Stomach (tissue), 9 donors: Measurements from ENCODE around the gene FBXO41. TPM values are rescaled to one million over a fixed set of nuclear protein-coding genes. Genes with fewer than 3 reads are reported as not detected.

Experiments
- DNase-seq, 2 donors: peaks; one replicate each; pipeline versions ENCODE4 v3.0.0 to v3.0.0-alpha.2; 2013 to 2019
- H3K27ac ChIP-seq, 5 donors: fragments of 200-600 bp in 4 of 5; sonication (generic) in 4 of 5; one replicate each; pipeline ENCODE4 v1.5.1; 2013 to 2019; ENCODE audit warnings: mild to moderate bottlenecking in 1 of 5, moderate library complexity in 1 of 5
- H3K27me3 ChIP-seq, 3 donors: fragments of 200-600 bp; sonication (generic); one replicate each; pipeline ENCODE4 v1.5.1; 2017 to 2019; ENCODE audit warnings: mixed run types in 1 of 3
- H3K36me3 ChIP-seq, 4 donors: fragments of 200-600 bp; sonication (generic); 1 replicate in 3 of 4; 2 replicates in 1 of 4; pipeline ENCODE4 v1.5.1; 2016 to 2019
- H3K4me1 ChIP-seq, 4 donors: fragments of 200-600 bp; sonication (generic); one replicate each; pipeline ENCODE4 v1.5.1; 2016 to 2019
- H3K4me3 ChIP-seq, 4 donors: fragments of 200-600 bp; sonication (generic) in 3 of 4; one replicate each; pipeline ENCODE4 v1.5.1; 2016 to 2019; ENCODE audit warnings: mild to moderate bottlenecking in 1 of 4
- H3K9me3 ChIP-seq, 4 donors: fragments of 200-600 bp; sonication (generic); one replicate each; pipeline ENCODE4 v1.5.1; 2016 to 2019
- EP300 ChIP-seq: sonication (generic); formaldehyde crosslinking; IDR thresholded peaks from one replicate; pipeline ENCODE4 v1.6.1; 2017; ENCODE audit warnings: antibody characterized with exemption
- POLR2A ChIP-seq, 4 donors: fragments of 450-650 bp; IDR thresholded peaks; one replicate each; pipeline ENCODE4 v1.6.1; 2016; ENCODE audit warnings: antibody characterized with exemption in 4 of 4, control low read depth in 2 of 4, mild to moderate bottlenecking in 1 of 4, moderate library complexity in 1 of 4
- POLR2AphosphoS5 ChIP-seq, 3 donors: sonication (generic); formaldehyde crosslinking; IDR thresholded peaks; one replicate each; pipeline ENCODE4 v1.6.1; 2016; ENCODE audit warnings: antibody characterized with exemption in 3 of 3
- WGBS, 5 donors: extraction: QIAGEN DNeasy Blood & Tissue Kit in 3 of 5; methylation state at CpG; one replicate each; pipeline versions ENCODE4 v1.1.5 to v1.1.7; 2013 to 2018; 5-methylcytosine and 5-hydroxymethylcytosine counted together
- intact Hi-C: fragments of 100-400 bp; cut with DNase I; formaldehyde crosslinking; loops from one replicate; pipeline ENCODE4 v1.15.1; 2023; ENCODE audit warnings: low total_unique reads
- polyA plus RNA-seq, 3 donors: library from polyadenylated mRNA; stranded (reverse); fragments of 200-250 nt; gene quantifications; one replicate each; pipeline ENCODE4 v1.2.3, GENCODE V29; 2013
- total RNA-seq, 5 donors: library from RNA; depleted of rRNA; stranded (reverse); fragments of >200 nt; gene quantifications; one replicate each; pipeline versions ENCODE4 v1.1.0 to v1.2.3, GENCODE V29; 2014 to 2016
- TF ChIP-seq, protein P1 (sequence below), 7 experiments: fragments of 450-650 bp in 4 of 7; fragments of 200-600 bp in 3 of 7; sonication (generic) in 3 of 7; IDR thresholded peaks; one replicate each; pipeline ENCODE4 v1.5.1; 2016 to 2019; ENCODE audit warnings: antibody characterized with exemption in 7 of 7, control low read depth in 2 of 7, mild to moderate bottlenecking in 1 of 7
- donor health status: healthy with polysubstance abuse.
- donor health status: Bipolar disorder and iron deficiency.
- donor health status: healthy.

Gene FBXO41
- total and polyA plus RNA-seq, 8 donors: 0.55 to 16.8 (median 2.6) TPM

DNA sequence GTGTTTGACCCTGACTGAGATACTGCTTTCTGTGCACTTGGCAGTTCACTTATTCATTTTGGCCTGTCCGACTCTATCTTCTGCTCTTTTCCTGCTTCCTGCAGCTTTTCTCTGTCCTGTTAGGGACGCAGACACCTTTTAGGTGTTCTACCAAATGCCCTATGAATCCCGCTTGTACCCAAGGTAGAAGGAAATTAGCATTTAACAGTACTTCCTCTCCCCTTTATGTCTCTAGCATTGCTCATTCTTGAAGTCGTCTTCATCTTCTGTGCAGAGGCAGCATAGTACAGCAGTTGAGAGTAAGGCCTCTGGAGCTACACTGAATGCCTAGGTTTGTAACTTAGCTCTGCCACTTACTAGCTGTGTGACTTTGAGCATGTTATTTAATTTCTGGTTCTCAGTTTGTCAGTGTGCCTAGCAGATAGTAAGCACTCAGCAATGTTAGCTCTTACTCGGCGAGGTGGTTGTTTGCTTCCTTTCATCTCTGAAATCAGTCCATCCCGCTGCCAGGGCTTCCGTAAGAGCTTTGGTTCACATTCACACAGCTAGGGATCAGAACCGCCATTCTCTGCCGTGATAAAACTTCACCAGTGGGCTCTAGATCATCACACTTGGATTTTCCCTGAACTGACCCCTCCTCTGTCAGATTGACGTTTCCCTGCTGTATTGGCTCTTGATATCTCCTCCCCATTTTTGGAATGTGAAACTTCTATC is 48.8 kb downstream of the FBXO41 start:
- TF ChIP-seq EP300: no peak
- TF ChIP-seq, protein P1, sequence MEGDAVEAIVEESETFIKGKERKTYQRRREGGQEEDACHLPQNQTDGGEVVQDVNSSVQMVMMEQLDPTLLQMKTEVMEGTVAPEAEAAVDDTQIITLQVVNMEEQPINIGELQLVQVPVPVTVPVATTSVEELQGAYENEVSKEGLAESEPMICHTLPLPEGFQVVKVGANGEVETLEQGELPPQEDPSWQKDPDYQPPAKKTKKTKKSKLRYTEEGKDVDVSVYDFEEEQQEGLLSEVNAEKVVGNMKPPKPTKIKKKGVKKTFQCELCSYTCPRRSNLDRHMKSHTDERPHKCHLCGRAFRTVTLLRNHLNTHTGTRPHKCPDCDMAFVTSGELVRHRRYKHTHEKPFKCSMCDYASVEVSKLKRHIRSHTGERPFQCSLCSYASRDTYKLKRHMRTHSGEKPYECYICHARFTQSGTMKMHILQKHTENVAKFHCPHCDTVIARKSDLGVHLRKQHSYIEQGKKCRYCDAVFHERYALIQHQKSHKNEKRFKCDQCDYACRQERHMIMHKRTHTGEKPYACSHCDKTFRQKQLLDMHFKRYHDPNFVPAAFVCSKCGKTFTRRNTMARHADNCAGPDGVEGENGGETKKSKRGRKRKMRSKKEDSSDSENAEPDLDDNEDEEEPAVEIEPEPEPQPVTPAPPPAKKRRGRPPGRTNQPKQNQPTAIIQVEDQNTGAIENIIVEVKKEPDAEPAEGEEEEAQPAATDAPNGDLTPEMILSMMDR (IDR thresholded peaks at IDR 0.05): no peak
- H3K4me3 ChIP-seq: peak overlapping the region; percentile 81 to 85 (median 82)
- no peak for DNase-seq
- peaks cover 20 to 62% (median 49%) of the 10 kb centered on the region in 4 donors for H3K4me1 ChIP-seq
- 45 to 51% (median 48%) methylated on average over 11 of the region's 11 CpGs for WGBS, 5 donors
- no peaks in the 10 kb centered on the region for H3K27me3 ChIP-seq
- peaks cover 11 to 28% (median 21%) of the 10 kb centered on the region in 4 donors for H3K36me3 ChIP-seq
- no peaks in the 10 kb centered on the region for H3K9me3 ChIP-seq
- H3K27ac ChIP-seq: peak overlapping the region in 4 of 5 donors; percentile 90 to 96 (median 94)
- intact Hi-C loops: no loop called here

DNA sequence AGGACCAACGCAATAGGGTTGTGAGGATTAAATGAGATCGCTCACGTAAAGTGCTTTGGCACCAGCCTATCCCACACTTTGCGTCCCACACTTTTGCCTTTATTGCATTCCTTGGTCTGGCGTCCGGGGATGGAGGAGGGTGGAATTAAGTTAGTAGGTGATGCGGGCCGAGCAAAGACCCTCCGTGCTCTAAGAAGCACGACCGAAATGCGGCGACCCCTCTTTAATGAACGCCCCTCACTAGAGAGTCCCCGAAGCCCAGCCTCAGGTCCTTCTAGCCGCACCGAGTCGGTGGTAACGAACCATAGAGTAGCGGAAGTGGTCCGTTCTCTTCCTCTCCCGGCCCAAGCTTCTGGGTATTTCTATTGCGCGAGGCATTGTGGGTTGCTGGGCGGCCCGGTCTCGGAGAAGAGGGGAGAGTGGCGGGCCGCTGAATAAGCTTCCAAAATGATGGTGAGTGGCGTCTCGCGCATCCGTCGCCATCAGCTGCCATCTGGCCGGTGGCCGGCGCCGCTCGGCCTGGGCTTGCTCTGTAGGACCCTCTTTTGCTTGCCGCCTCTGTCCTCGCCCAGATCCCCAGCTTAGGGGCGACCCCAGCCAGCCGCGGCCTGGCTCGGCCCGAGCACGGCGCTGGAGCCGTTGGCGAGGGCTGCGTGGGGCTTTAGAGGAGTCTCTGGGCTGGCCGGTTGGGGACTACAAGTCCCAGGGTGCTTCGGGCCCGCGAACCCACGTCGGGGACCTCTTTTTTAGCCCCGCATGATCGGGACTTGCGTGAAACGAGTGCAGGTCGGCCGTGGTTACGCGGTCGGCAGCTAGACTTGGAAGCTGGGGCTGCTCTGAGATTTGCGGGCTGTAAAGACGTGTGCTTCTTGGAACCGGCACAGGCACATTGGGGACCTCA is 50.1 kb downstream of the FBXO41 start, which contains the start of gene CCT7:
Gene CCT7, plus strand, starts transcription at position 377 of the 901 bp plus-strand sequence. Its CDS starts 71 bp downstream, at position 448.
- no peaks in the 10 kb centered on the region for H3K9me3 ChIP-seq
- peaks cover 8 to 26% (median 17%) of the 10 kb centered on the region in 4 donors for H3K36me3 ChIP-seq
- peaks cover 20 to 57% (median 47%) of the 10 kb centered on the region in 4 donors for H3K4me1 ChIP-seq
- no peaks in the 10 kb centered on the region for H3K27me3 ChIP-seq
- TF ChIP-seq EP300 (no peak), POLR2AphosphoS5 (IDR thresholded peaks at IDR 0.05) (peak; percentile 77 to 94 (median 87)), POLR2A (IDR thresholded peaks at IDR 0.05) (peak in 2 of 4 donors; percentile 10 to 37)
- TF ChIP-seq, protein P1 (IDR thresholded peaks at IDR 0.05): no peak
- peak; percentile 86 to 97 for DNase-seq
- H3K4me3 ChIP-seq: peak within 1 kb of the TSS; percentile 81 to 85 (median 82)
- intact Hi-C loops: no loop called here
- H3K27ac ChIP-seq: peak within 1 kb of the TSS; percentile 71 to 96 (median 92)
- 0 to 1% (median 0%) methylated on average over 18 to 69 of the region's 69 CpGs for WGBS, 5 donors

DNA sequence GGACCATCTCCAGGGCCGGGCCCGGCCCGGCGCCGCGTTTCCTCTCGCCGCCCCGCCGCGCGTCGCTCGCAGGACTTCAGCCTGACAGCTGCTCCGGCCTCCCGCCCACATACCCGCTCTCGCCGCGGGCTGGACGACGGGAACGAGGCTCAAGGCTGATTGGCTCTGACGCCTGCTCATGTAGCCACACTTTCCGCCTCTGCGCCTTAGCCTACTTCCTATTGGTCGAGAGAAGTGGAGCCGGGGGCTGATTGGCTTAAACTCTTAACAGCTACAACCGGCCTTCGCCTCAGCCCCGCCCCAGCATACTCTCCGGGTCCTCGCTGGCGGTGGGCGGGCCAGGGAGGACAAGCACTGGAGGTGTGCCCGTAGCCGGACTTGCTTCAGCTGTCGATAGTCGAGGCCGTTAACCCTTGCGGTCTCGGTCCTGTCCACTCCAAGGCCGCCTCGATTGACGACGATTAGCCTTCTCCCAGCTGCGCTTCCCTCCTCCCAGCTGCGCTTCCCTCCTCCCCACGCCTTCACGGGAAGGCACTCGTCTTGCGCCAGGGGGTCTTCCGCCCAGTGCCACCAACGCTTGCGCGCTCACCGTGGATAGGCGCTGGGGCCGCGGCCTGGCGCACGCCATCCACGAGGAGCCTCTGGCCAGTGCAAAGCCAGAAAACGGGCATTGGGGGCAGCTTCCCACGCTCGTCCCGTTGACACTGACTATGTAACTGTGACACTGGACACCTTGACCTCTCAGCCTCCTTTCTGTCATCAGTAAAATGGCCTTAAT is 50.9 kb downstream of the FBXO41 start, which contains the start of gene PRADC1:
Gene PRADC1, minus strand, starts transcription at position 86 of the 778 bp plus-strand sequence. Its CDS starts 79 bp downstream, at position 7.
- Histone ChIP-seq H3K4me3 (peak within 1 kb of the TSS; percentile 81 to 85 (median 82)), H3K4me1 (peaks cover 20 to 49% (median 42%) of the 10 kb centered on the region in 4 donors), H3K27ac (peak within 1 kb of the TSS; percentile 72 to 96 (median 92)), H3K9me3 (no peaks in the 10 kb centered on the region), H3K27me3 (no peaks in the 10 kb centered on the region), H3K36me3 (peaks cover 11 to 28% (median 19%) of the 10 kb centered on the region in 4 donors)
- DNase-seq: peak; percentile 99 to 100
- 0 to 1% (median 0%) methylated on average over 23 to 67 of the region's 67 CpGs for WGBS, 5 donors
- TF ChIP-seq, protein P1 (IDR thresholded peaks at IDR 0.05): no peak
- peak in 1 of 4 donors; percentile 10 for TF ChIP-seq POLR2A (IDR thresholded peaks at IDR 0.05)
- no peak for TF ChIP-seq EP300
- TF ChIP-seq POLR2AphosphoS5 (IDR thresholded peaks at IDR 0.05): peak; percentile 17 to 78 (median 73)
- intact Hi-C loops: no loop called here
